Measurements from ENCODE around the gene AIFM1.

AIFM1 gene

GRCh38 chrX:130176942-130177341, 11.3 kb upstream of the AIFM1 start:
- H3K4me3 ChIP-seq (replicated peaks; ENCODE audit: low read depth, low read length) = no peak overlapping the region
- TF ChIP-seq CTCF (IDR thresholded peaks at IDR 0.05; ENCODE audit: low read depth, low read length, missing control alignments) = no peak
- no peak for DNase-seq (ENCODE audit: extremely low read depth, low read depth)

DNA sequence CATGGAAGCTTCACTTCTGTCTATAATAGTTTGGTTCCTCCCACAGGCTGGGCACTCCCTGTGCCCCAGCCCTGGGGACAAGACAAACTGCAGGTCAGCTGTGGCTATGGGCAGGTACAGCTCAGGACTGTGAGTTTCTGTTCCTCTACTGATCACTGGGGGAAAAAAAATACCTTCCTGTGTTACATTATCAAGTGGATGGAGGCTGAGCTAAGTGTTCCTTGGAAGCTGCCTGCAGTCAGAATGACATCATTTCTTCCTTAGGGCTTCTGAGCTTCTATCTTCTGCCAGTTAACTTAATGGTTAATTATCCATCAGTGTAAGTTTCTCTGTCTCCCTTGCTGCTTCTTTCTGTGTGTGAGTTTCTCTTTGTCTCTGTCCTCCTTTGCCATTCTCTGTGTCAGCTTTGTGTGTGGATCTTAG, 10.7 kb upstream of the AIFM1 start:
- DNase-seq (ENCODE audit: extremely low read depth, low read depth) = no peak
- TF ChIP-seq CTCF (IDR thresholded peaks at IDR 0.05; ENCODE audit: low read depth, low read length, missing control alignments) = no peak
- no peak overlapping the region for H3K4me3 ChIP-seq (replicated peaks; ENCODE audit: low read depth, low read length)

DNA sequence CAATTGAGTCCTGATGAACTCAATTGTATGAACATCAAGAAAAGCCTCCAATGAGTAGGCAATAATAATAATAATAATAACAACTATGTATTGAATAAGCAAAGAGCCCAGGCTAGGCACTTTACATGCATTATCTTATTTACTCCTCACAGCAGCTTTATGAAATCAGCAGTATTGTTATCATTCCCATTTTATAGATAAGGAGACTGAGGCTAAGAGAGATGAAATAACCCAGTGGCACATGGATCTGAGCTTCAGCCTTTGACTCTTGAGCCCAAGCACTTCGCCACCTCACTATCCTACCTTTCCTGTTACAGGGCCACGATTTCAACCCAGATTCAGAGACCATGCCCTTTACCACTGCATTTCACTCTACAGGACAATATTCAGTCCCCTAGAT, 9.3 kb upstream of the AIFM1 start:
- no peak overlapping the region for H3K4me3 ChIP-seq (replicated peaks; ENCODE audit: low read depth, low read length)
- no peak for DNase-seq (ENCODE audit: extremely low read depth, low read depth)
- TF ChIP-seq CTCF (IDR thresholded peaks at IDR 0.05; ENCODE audit: low read depth, low read length, missing control alignments) = no peak

- no peak overlapping the region for H3K4me3 ChIP-seq (replicated peaks; ENCODE audit: low read depth, low read length)
- no peak for TF ChIP-seq CTCF (IDR thresholded peaks at IDR 0.05; ENCODE audit: low read depth, low read length, missing control alignments)
- DNase-seq (ENCODE audit: extremely low read depth, low read depth) = no peak
These were observed 8.5 kb upstream of the AIFM1 start for GRCh38 chrX:130174045-130174704.

DNA sequence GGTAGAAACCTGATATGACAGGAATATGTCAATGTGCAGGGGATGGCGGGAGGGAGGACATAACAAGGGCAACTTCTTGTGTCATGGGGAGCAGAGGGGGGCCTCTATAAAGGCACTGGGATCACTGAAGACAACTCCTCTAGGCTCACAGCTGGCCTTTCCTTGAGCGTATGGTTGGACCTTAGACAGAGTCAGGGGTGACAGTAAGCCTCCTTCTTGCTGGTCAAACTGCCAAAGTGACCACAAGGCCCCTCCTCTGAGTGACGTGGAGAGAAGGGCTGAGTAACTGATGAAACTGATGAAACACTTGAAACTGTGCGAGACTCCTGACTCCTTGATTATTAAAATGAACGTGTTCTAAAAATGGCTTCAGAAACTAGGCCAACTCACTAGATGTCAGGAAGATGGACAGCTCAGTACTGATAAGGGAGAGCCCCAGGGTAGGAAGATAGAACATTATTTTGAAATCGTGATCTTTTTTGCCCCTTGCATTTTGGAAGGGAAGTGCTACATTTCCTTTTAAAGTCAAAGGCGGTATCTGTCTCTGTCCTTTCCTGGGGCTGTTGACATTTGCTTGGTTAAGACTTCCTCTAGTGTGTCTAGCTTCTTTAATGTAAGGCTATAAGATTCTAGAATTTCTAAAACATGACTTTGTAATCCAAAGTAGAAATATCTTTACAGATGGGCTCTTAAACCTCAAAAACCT, 7.7 kb upstream of the AIFM1 start:
- no peak for TF ChIP-seq CTCF (IDR thresholded peaks at IDR 0.05; ENCODE audit: low read depth, low read length, missing control alignments)
- H3K4me3 ChIP-seq (replicated peaks; ENCODE audit: low read depth, low read length) = no peak overlapping the region
- no peak for DNase-seq (ENCODE audit: extremely low read depth, low read depth)

DNA sequence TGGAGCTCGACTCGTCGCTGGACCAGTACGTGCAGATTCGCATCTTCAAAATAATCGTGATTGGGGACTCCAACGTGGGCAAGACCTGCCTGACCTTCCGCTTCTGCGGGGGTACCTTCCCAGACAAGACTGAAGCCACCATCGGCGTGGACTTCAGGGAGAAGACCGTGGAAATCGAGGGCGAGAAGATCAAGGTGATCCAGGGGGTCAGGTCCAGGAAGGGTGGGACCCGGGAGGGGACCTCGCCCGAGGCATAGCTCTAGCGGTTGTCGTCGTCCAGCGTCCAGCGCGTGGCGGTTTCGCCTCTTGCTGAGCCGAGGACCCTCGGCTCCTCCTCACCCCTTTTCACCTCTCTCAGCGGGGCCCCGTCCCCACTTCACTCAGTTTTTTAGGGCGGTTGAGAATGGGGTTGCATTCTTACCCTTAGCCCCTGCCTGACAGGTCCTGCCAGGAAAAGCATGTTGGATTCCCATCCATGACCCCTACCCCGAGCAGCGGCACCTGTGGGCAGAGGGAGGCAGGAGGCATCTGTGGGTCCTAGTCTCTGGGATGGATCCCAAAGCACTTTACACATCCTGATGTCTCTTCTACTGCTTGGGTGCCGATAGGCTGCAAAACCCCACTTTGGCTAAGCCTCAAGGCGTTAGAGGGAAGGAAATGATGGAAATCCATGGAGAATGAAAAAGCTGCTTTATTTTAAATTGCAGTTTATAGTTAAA, 6.6 kb upstream of the AIFM1 start:
- no peak for TF ChIP-seq CTCF (IDR thresholded peaks at IDR 0.05; ENCODE audit: low read depth, low read length, missing control alignments)
- peak overlapping the region; percentile 43 for H3K4me3 ChIP-seq (replicated peaks; ENCODE audit: low read depth, low read length)
- DNase-seq (ENCODE audit: extremely low read depth, low read depth) = no peak

All from HFF-Myc (cell line).